OCI-LY7 (cell line): Measurements from ENCODE around the gene MTHFD1.

Experiments used
- EZH2phosphoT487 ChIP-seq: fragments of 200-600 bp; sonication (generic); IDR thresholded peaks from 2 replicates; pipeline ENCODE4 v1.6.1; 2018; ENCODE audit warnings: low read depth, borderline replicate concordance, mild to moderate bottlenecking, mixed run types, antibody characterized with exemption, low read length, moderate library complexity, mixed read lengths
- TF ChIP-seq, protein P1 (sequence below): fragments of 200-600 bp; sonication (generic); conservative IDR thresholded peaks from 2 replicates; pipeline ENCODE4 v1.5.1; 2014; ENCODE audit warnings: mild to moderate bottlenecking, antibody characterized with exemption, low read length, moderate library complexity, mixed read lengths

DNA sequence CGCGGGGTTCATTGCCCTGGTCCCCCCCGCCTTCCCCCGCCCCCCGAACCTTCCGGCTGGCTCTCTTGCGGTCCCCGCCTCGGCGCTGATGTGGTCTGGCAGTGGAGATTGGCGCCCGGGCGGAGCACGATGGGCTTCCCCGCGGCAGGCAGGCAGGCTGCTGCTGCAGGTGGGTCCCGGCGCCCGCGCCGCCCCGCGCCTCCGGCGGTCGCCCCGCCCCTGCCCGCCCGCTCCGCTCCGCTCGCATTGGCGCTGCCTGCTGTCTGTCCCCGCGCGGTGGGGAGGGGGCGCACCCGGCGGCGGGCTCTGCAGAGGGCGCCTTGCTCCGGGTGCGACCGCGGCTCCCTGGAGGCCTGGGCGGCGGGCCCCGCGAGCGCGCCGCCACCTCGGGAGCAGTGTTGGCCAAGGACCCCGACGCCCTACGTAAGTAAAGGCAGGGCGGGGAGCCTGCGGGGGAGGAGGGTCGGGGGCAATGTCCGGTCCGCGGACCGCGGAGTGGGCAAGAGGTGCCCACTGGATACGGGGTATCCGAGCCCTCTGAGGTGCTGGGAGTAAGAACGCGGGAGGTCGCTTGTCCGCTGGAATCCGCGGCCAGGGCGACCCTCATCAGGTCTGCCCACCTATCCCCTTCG, 77.2 kb downstream of the MTHFD1 start, which contains the start of gene AKAP5:
- TF ChIP-seq, protein P1, sequence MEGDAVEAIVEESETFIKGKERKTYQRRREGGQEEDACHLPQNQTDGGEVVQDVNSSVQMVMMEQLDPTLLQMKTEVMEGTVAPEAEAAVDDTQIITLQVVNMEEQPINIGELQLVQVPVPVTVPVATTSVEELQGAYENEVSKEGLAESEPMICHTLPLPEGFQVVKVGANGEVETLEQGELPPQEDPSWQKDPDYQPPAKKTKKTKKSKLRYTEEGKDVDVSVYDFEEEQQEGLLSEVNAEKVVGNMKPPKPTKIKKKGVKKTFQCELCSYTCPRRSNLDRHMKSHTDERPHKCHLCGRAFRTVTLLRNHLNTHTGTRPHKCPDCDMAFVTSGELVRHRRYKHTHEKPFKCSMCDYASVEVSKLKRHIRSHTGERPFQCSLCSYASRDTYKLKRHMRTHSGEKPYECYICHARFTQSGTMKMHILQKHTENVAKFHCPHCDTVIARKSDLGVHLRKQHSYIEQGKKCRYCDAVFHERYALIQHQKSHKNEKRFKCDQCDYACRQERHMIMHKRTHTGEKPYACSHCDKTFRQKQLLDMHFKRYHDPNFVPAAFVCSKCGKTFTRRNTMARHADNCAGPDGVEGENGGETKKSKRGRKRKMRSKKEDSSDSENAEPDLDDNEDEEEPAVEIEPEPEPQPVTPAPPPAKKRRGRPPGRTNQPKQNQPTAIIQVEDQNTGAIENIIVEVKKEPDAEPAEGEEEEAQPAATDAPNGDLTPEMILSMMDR: no peak
- TF ChIP-seq EZH2phosphoT487: no peak
